ENCODE results near the gene SLC44A5.

DNA sequence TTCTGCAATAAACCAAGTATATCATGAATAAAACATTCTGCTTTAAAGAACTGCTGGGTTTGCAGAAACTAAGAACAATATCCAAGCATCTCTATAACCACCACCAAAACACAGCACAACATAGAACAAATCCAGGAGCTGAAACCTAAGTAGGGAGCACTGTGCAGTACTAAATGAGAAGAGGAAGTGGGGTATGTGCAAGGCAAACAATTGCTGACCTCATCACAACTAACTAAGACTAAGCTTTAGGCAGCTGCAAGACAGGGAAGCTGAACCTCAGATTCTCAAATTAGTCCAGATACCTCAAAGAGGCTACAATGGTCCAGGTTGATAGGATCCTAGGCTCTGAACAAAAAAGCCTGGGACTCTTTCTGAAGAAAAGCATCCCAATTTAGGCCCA, 172.6 kb downstream of the SLC44A5 start:
- TF ChIP-seq, protein P1, sequence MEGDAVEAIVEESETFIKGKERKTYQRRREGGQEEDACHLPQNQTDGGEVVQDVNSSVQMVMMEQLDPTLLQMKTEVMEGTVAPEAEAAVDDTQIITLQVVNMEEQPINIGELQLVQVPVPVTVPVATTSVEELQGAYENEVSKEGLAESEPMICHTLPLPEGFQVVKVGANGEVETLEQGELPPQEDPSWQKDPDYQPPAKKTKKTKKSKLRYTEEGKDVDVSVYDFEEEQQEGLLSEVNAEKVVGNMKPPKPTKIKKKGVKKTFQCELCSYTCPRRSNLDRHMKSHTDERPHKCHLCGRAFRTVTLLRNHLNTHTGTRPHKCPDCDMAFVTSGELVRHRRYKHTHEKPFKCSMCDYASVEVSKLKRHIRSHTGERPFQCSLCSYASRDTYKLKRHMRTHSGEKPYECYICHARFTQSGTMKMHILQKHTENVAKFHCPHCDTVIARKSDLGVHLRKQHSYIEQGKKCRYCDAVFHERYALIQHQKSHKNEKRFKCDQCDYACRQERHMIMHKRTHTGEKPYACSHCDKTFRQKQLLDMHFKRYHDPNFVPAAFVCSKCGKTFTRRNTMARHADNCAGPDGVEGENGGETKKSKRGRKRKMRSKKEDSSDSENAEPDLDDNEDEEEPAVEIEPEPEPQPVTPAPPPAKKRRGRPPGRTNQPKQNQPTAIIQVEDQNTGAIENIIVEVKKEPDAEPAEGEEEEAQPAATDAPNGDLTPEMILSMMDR (IDR thresholded peaks at IDR 0.05), result no peak
- no peak for TF ChIP-seq POLR2A (IDR thresholded peaks at IDR 0.05)
- no peak for TF ChIP-seq POLR2AphosphoS5 (IDR thresholded peaks at IDR 0.05)

All from breast epithelium (tissue), 3 donors.